Suppressor macrophage treated with lipopolysaccharide for 1 hour (primary cell): ENCODE data around the gene ATP9B.

Source experiments
- DNase-seq, 3 donors: peaks; one replicate each; pipeline ENCODE4 v3.0.0-alpha.2; 2020 to 2022

Gene ATP9B

GRCh38 chr18:79400091-79400590 is 330.9 kb downstream of the ATP9B start:
- DNase-seq, result peak; percentile 69 to 90 (median 75)

GRCh38 chr18:79400591-79401381 is 331.6 kb downstream of the ATP9B start:
- peak in 1 of 3 donors; percentile 42 for DNase-seq

- no peak for DNase-seq
Observed at GRCh38 chr18:79401494-79402208, 332.5 kb downstream of the ATP9B start.

GRCh38 chr18:79402209-79402576 is 333.0 kb downstream of the ATP9B start:
- DNase-seq, result no peak

- DNase-seq, result peak in 2 of 3 donors; percentile 41 to 58
Observed at GRCh38 chr18:79402977-79403722, 334.0 kb downstream of the ATP9B start.

- DNase-seq, result no peak
Observed at GRCh38 chr18:79403723-79404566, 334.8 kb downstream of the ATP9B start.

- DNase-seq, result no peak
Observed at GRCh38 chr18:79404567-79404910, 335.3 kb downstream of the ATP9B start.

- no peak for DNase-seq
Observed at GRCh38 chr18:79405019-79405780, 336.0 kb downstream of the ATP9B start.

- peak; percentile 55 to 84 (median 68) for DNase-seq
Observed at GRCh38 chr18:79405781-79406575, 336.8 kb downstream of the ATP9B start.

GRCh38 chr18:79406708-79407107 is 337.5 kb downstream of the ATP9B start:
- DNase-seq, result no peak

- no peak for DNase-seq
Observed at GRCh38 chr18:79409313-79409712, 340.1 kb downstream of the ATP9B start.

GRCh38 chr18:79410171-79410641 is 341.0 kb downstream of the ATP9B start:
- DNase-seq, result no peak

- peak in 1 of 3 donors; percentile 30 for DNase-seq
Observed at GRCh38 chr18:79410731-79411613, 341.8 kb downstream of the ATP9B start.

DNA sequence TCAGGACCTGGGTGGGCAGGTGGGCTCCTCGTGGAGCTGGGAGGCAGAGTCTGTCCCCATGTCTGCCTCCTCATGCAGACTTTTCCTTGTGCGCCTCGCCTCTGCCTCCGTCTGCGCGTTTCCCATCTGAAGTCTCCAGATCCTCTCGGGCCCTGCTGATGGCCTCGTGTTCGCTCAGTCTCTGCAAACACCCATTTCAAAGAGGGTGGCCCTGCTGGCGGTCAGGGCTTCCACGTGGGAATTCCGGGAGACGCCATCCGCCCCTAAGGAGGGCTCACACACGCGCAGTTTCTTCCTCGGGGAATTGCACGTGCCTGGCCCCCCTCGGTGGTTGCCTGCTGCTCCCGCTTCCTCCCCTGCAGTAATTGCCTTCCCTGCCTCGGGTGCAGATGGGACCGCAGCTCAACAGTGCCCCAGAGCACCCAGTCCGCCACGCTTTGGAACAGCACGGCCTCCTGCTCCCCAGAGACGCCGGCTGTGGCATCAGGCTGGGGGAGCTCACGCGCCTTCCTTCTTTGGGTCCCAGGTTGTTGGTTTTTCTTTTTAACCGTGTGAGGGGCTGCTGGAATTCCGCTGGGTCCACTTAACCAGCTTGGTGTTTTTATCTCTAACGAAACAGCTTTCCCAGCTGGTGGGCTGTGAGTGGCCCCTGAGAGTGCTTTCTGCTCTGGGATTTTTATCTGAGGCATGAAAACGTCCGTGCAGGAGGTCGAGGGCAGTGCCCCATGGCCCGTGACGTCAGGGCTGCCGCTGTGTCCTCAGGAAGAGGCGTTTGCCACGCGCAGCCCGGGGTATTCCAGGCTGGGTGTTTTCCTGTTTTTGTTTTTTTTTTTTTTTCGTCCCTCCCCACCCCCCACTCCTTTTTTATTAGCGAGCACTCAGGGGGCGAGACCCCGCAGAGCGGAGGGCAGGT is 342.7 kb downstream of the ATP9B start:
- DNase-seq, result no peak

GRCh38 chr18:79413025-79413424 is 343.8 kb downstream of the ATP9B start:
- no peak for DNase-seq

DNA sequence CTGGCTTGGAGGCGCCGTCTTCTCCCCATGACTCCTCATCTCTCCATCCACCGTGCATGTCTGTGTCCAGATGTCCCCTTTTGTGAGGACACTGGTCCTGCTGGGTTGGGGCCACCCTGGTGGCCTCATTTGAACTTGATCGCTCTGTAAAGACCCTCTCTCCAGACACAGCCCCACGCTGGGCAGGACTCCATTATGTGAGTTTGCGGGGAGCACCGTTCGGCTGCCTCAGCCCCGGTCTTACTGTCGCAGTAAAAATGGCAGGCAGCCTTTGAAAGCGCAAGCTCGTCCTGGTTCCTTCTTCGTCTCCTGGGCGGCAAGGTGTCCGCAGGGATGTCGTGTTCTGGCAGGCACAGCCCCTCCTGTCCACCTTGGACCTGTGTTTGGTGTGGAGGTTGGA is 344.2 kb downstream of the ATP9B start:
- no peak for DNase-seq

GRCh38 chr18:79413901-79414300 is 344.7 kb downstream of the ATP9B start:
- DNase-seq, result no peak

- DNase-seq, result no peak
Observed at GRCh38 chr18:79416022-79416676, 347.0 kb downstream of the ATP9B start.
